Activated naive CD4-positive, alpha-beta T cell treated with Interleukin-2 at 50 U/mL for 16 hours (primary cell): ENCODE results near the gene ZNF462.

Experiments used
- DNase-seq: peaks from one replicate; pipeline ENCODE4 v3.0.0-alpha.2; 2020

The ZNF462 gene

GRCh38 chr9:106862110-106862820 is 701 bp upstream of the ZNF462 start:
- no peak for DNase-seq

GRCh38 chr9:106864373-106865143 is 1.6 kb downstream of the ZNF462 start:
- DNase-seq: no peak

- DNase-seq: no peak
Measured at GRCh38 chr9:106866243-106866642, 3.3 kb downstream of the ZNF462 start.

GRCh38 chr9:106867286-106867685 is 4.3 kb downstream of the ZNF462 start:
- DNase-seq: no peak

- no peak for DNase-seq
Measured at GRCh38 chr9:106868087-106868486, 5.1 kb downstream of the ZNF462 start.

GRCh38 chr9:106868565-106868964 is 5.6 kb downstream of the ZNF462 start:
- DNase-seq: no peak

- DNase-seq: no peak
Measured at GRCh38 chr9:106869028-106869427, 6.1 kb downstream of the ZNF462 start.

GRCh38 chr9:106869458-106869857 is 6.5 kb downstream of the ZNF462 start:
- DNase-seq: no peak

- DNase-seq: no peak
Measured at GRCh38 chr9:106872641-106873040, 9.7 kb downstream of the ZNF462 start.

GRCh38 chr9:106874031-106874430 is 11.1 kb downstream of the ZNF462 start:
- DNase-seq: no peak

- DNase-seq: no peak
Measured at GRCh38 chr9:106874652-106875051, 11.7 kb downstream of the ZNF462 start.

- no peak for DNase-seq
Measured at GRCh38 chr9:106875529-106875928, 12.6 kb downstream of the ZNF462 start.

- DNase-seq: no peak
Measured at GRCh38 chr9:106877345-106877744, 14.4 kb downstream of the ZNF462 start.

GRCh38 chr9:106878081-106878837 is 15.3 kb downstream of the ZNF462 start:
- no peak for DNase-seq

- no peak for DNase-seq
Measured at GRCh38 chr9:106878934-106879333, 16.0 kb downstream of the ZNF462 start.

GRCh38 chr9:106879439-106879882 is 16.5 kb downstream of the ZNF462 start:
- no peak for DNase-seq

- DNase-seq: no peak
Measured at GRCh38 chr9:106880081-106880480, 17.1 kb downstream of the ZNF462 start.

GRCh38 chr9:106880863-106881262 is 17.9 kb downstream of the ZNF462 start:
- no peak for DNase-seq

- no peak for DNase-seq
Measured at GRCh38 chr9:106883030-106883429, 20.1 kb downstream of the ZNF462 start.

- DNase-seq: no peak
Measured at GRCh38 chr9:106883626-106884190, 20.7 kb downstream of the ZNF462 start.

- DNase-seq: no peak
Measured at GRCh38 chr9:106885451-106885850, 22.5 kb downstream of the ZNF462 start.

GRCh38 chr9:106886111-106887046 is 23.4 kb downstream of the ZNF462 start:
- DNase-seq: no peak
